Ovary (tissue), 3 donors: ENCODE results near the gene CKLF.

ENCODE experiments used
- CTCF ChIP-seq, 3 donors: fragments of 450-650 bp in 2 of 3; fragments of 200-600 bp in 1 of 3; IDR thresholded peaks; one replicate each; pipeline versions ENCODE4 v1.5.1 to v1.8.0; 2016 to 2022; ENCODE audit warnings: antibody characterized with exemption in 3 of 3, mild to moderate bottlenecking in 1 of 3
- POLR2A ChIP-seq: fragments of 450-650 bp; IDR thresholded peaks from one replicate; pipeline ENCODE4 v1.6.1; 2017; ENCODE audit warnings: antibody characterized with exemption, mild to moderate bottlenecking, moderate library complexity
- donor health status: DM: no; HTN: no; CAD: no.

GRCh38 chr16:66548068-66548467 lies 4.3 kb upstream of the CKLF start:
- TF ChIP-seq CTCF (IDR thresholded peaks at IDR 0.05) (no peak), POLR2A (no peak)
